GM12801 (cell line): ENCODE results near the gene COL11A1.

Experiments used
- CTCF ChIP-seq: IDR thresholded peaks from one replicate; pipeline ENCODE4 v1.5.1; 2011; ENCODE audit warnings: control low read depth; ENCODE audit not compliant: insufficient read length; ENCODE audit errors: extremely low read depth

The COL11A1 gene

DNA sequence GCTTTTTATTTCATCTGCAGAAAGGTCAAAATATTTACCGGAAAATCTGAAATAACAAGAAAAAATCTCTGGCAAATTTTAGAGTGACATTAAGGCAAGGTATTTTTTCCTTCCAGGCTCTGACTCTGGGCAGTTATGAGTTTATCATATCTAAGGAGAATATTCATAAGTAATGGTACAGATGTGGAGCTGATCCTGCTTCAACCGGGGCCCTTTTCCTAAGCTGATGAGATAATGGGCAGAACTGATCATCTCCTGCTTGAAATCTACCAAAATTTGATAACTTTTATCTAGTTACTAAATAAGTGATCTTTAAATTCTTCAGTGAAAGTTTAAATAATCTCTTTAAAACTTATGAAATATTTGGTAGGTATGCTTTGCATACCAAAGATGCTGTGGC, 211.6 kb downstream of the COL11A1 start:
- TF ChIP-seq CTCF, result no peak

- no peak for TF ChIP-seq CTCF
Measured at GRCh38 chr1:102896286-102896685, 212.0 kb downstream of the COL11A1 start.

DNA sequence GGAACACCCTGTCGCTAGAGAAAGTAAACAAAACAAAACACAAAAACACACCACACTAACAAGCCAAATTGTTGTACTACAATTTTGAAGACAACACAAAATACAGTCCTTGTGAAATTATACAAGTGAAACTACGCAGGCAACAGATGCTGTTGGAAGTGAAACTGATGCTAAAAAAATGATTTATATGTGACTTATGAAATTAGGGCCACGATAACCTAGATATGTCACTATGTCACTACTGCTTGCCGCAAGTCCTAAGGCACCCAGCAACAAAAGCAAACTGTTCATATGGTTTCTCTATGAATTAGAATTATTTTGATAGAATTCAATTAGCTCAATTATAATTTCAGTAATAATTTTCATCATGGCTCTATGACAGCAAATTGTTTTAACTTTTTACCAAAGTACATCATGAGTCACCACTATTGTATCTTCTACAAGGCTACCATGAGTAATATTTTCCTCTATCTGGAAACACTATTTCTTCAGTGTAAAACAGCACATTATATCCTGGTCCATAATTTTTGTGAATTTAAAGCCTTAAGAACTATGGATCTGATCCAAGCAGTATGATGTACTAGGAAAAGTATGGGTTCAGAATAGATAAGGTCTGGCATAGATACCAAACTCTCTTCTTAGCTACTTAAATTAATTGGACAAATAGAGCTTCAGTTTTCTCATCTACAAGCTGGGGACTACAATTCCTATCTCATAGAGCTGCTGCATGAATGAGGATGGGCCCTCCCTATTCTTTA, 216.3 kb downstream of the COL11A1 start:
- TF ChIP-seq CTCF, result no peak

DNA sequence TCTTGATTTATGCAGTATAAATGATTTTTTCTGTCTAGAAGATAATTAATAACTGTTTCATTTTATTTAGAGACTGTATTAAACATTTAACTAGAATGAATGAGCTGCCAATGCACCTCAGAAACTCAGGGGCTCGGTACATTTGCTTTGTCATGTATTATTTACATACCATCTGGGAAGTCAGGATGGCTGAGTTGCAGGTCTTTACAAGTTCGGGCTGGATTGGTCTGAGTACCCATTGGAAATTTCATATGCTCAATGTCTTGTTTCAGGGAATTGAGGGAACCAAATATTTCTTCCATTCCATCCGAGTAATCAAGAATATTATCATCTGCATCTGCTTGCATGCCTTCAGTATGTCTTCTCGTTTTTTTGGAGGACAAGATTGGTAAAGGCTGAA, 221.7 kb downstream of the COL11A1 start:
- no peak for TF ChIP-seq CTCF

- no peak for TF ChIP-seq CTCF
Measured at GRCh38 chr1:102884238-102884637, 224.1 kb downstream of the COL11A1 start.

DNA sequence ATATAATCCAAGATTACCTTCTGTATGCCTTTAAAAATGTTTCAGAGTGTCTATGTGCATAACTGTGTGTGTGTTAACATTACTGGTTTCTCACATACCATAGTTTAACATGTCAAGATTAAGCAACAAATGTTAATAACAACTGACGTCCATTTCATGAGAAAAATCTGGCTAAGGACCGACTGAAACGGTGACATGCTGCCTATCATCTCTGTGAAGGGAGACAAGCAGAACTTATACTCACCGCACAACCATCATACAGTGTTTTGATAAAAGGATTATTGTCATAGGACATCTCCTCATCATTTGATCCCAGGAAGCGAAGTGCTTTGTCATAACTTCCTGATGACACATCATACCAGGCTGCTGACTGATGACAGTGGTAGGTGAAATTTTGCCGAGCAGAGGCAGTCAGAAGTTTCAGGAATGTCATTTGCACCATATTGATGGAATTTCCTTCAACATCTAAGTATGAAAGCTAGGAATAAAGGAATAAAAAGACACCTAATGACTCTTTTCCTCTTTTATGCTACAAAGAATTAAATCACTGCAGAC, 228.8 kb downstream of the COL11A1 start:
- TF ChIP-seq CTCF, result no peak

- no peak for TF ChIP-seq CTCF
Measured at GRCh38 chr1:102875756-102876155, 232.6 kb downstream of the COL11A1 start.

DNA sequence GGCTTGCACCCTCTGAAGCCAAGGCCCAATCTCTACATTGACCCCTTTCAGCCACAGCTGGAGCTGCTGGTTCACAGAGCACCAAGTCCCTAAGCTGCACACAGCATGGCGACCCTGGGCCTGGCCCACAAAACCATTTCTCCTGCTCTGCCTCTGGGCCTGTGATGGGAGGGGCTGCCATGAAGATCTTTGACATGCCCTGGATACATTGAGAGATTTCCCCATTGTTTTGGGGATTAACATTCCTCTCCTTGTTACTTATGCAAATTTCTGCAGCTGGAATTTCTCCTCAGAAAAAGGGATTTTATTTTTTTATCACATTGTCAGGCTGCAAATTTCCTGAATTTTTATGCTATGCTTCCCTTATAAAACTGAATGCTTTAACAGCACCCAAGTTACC, 235.8 kb downstream of the COL11A1 start:
- TF ChIP-seq CTCF, result no peak
